Tibial nerve (tissue), 4 donors: ENCODE measurements around the gene BPI. TPM values are rescaled to one million over a fixed set of nuclear protein-coding genes. Genes with fewer than 3 reads are reported as not detected.

ENCODE experiments used
- DNase-seq, 2 donors: peaks; one replicate each; pipeline ENCODE4 v3.0.0-alpha.2; 2019; ENCODE audit warnings: low spot score in 2 of 2
- H3K27ac ChIP-seq, 4 donors: fragments of 200-600 bp; sonication (generic) in 3 of 4; one replicate each; pipeline ENCODE4 v1.5.1; 2017 to 2019; ENCODE audit warnings: mild to moderate bottlenecking in 1 of 4
- H3K27me3 ChIP-seq, 2 donors: fragments of 200-600 bp; sonication (generic) in 1 of 2; one replicate each; pipeline versions ENCODE4 v1.5.1 to v1.6.0; 2017 to 2019
- H3K36me3 ChIP-seq, 3 donors: fragments of 200-600 bp; sonication (generic); one replicate each; pipeline ENCODE4 v1.5.1; 2018 to 2019
- H3K4me1 ChIP-seq, 4 donors: fragments of 200-600 bp; sonication (generic) in 3 of 4; one replicate each; pipeline ENCODE4 v1.5.1; 2017 to 2019
- H3K4me3 ChIP-seq, 4 donors: fragments of 200-600 bp; sonication (generic) in 3 of 4; one replicate each; pipeline ENCODE4 v1.5.1; 2017 to 2019; ENCODE audit warnings: mild to moderate bottlenecking in 1 of 4, moderate library complexity in 1 of 4
- H3K9me3 ChIP-seq, 4 donors: fragments of 200-600 bp; sonication (generic) in 3 of 4; one replicate each; pipeline ENCODE4 v1.5.1; 2017 to 2019
- CTCF ChIP-seq, 5 experiments: fragments of 200-600 bp in 3 of 5; fragments of 450-650 bp in 2 of 5; sonication (generic) in 3 of 5; IDR thresholded peaks; one replicate each; pipeline ENCODE4 v1.5.1; 2016 to 2019; ENCODE audit warnings: antibody characterized with exemption in 5 of 5, mild to moderate bottlenecking in 3 of 5, moderate library complexity in 2 of 5
- EP300 ChIP-seq, 2 donors: sonication (generic); formaldehyde crosslinking; IDR thresholded peaks; one replicate each; pipeline ENCODE4 v1.6.1; 2017; ENCODE audit warnings: antibody characterized with exemption in 2 of 2, mild to moderate bottlenecking in 1 of 2
- POLR2A ChIP-seq, 2 donors: fragments of 450-650 bp; IDR thresholded peaks; one replicate each; pipeline ENCODE4 v1.6.1; 2017; ENCODE audit warnings: antibody characterized with exemption in 2 of 2, mild to moderate bottlenecking in 2 of 2, moderate library complexity in 2 of 2
- WGBS, 2 donors: methylation state at CpG; one replicate each; pipeline ENCODE4 v1.1.5; 2018; 5-methylcytosine and 5-hydroxymethylcytosine counted together
- total RNA-seq, 4 donors: library from RNA; depleted of rRNA; stranded (reverse); fragments of >200 nt; gene quantifications; one replicate each; pipeline ENCODE4 v1.1.0, GENCODE V29; 2016

The BPI gene
- total RNA-seq, 4 donors from 2014 or later, result 0.84 TPM; not detected in 3

- no peak for DNase-seq
- Histone ChIP-seq H3K4me3 (no peak overlapping the region), H3K4me1 (peaks cover 0 to 31% (median 9%) of the 10 kb centered on the region in 4 donors), H3K9me3 (no peaks in the 10 kb centered on the region), H3K27ac (no peak overlapping the region), H3K27me3 (no peaks in the 10 kb centered on the region), H3K36me3 (no peaks in the 10 kb centered on the region)
- 74 to 79% methylated on average over 2 of the region's 2 CpGs for WGBS, 2 donors
- no peak for TF ChIP-seq POLR2A (IDR thresholded peaks at IDR 0.05)
These were observed 37.5 kb upstream of the BPI start for GRCh38 chr20:38266426-38266825.

GRCh38 chr20:38267296-38267695 lies 36.7 kb upstream of the BPI start:
- peaks cover 0 to 40% (median 17%) of the 10 kb centered on the region in 4 donors for H3K4me1 ChIP-seq
- no peaks in the 10 kb centered on the region for H3K9me3 ChIP-seq
- no peak overlapping the region for H3K27ac ChIP-seq
- TF ChIP-seq POLR2A (IDR thresholded peaks at IDR 0.05), result no peak
- no peak for TF ChIP-seq CTCF (IDR thresholded peaks at IDR 0.05)
- TF ChIP-seq EP300 (IDR thresholded peaks at IDR 0.05), result no peak
- WGBS, 2 donors, result 57 to 60% methylated on average over 2 of the region's 2 CpGs
- H3K36me3 ChIP-seq, result no peaks in the 10 kb centered on the region
- no peaks in the 10 kb centered on the region for H3K27me3 ChIP-seq
- H3K4me3 ChIP-seq, result no peak overlapping the region
- no peak for DNase-seq

- Histone ChIP-seq H3K36me3 (no peaks in the 10 kb centered on the region), H3K27ac (no peak overlapping the region), H3K27me3 (no peaks in the 10 kb centered on the region), H3K9me3 (no peaks in the 10 kb centered on the region), H3K4me3 (no peak overlapping the region), H3K4me1 (peaks cover 0 to 47% (median 22%) of the 10 kb centered on the region in 4 donors)
- DNase-seq, result no peak
- no peak for TF ChIP-seq POLR2A (IDR thresholded peaks at IDR 0.05)
- TF ChIP-seq CTCF (IDR thresholded peaks at IDR 0.05), result no peak
- no peak for TF ChIP-seq EP300 (IDR thresholded peaks at IDR 0.05)
- WGBS, 2 donors, result 81 to 92% methylated on average over 5 of the region's 5 CpGs
These were observed 35.9 kb upstream of the BPI start for GRCh38 chr20:38267901-38268514.

GRCh38 chr20:38269040-38269439 lies 34.9 kb upstream of the BPI start:
- peak overlapping the region in 1 of 4 donors; percentile 36 for H3K27ac ChIP-seq
- 91 to 98% methylated on average over 3 of the region's 3 CpGs for WGBS, 2 donors
- no peaks in the 10 kb centered on the region for H3K9me3 ChIP-seq
- H3K27me3 ChIP-seq, result no peaks in the 10 kb centered on the region
- H3K4me1 ChIP-seq, result peaks cover 0 to 53% (median 23%) of the 10 kb centered on the region in 4 donors
- TF ChIP-seq POLR2A (IDR thresholded peaks at IDR 0.05) (no peak), CTCF (IDR thresholded peaks at IDR 0.05) (no peak), EP300 (IDR thresholded peaks at IDR 0.05) (no peak)
- DNase-seq, result no peak
- no peaks in the 10 kb centered on the region for H3K36me3 ChIP-seq
- no peak overlapping the region for H3K4me3 ChIP-seq

- TF ChIP-seq EP300 (IDR thresholded peaks at IDR 0.05), result no peak
- no peak for TF ChIP-seq CTCF (IDR thresholded peaks at IDR 0.05)
- TF ChIP-seq POLR2A (IDR thresholded peaks at IDR 0.05), result no peak
- WGBS, 2 donors, result 87 to 88% methylated on average over 6 of the region's 6 CpGs
- Histone ChIP-seq H3K9me3 (no peaks in the 10 kb centered on the region), H3K36me3 (no peaks in the 10 kb centered on the region), H3K4me1 (peaks cover 0 to 53% (median 23%) of the 10 kb centered on the region in 4 donors), H3K27me3 (no peaks in the 10 kb centered on the region), H3K27ac (peak overlapping the region in 1 of 4 donors; percentile 36), H3K4me3 (no peak overlapping the region)
- no peak for DNase-seq
These were observed 34.2 kb upstream of the BPI start for GRCh38 chr20:38269715-38270114.
